Keratinocyte (primary cell): ENCODE results near the gene SMG6. TPM values are rescaled to one million over a fixed set of nuclear protein-coding genes. Genes with fewer than 3 reads are reported as not detected.

ENCODE experiments used
- DNase-seq: peaks from one replicate; pipeline ENCODE4 v3.0.0-alpha.2; 2011; ENCODE audit warnings: low read depth, missing footprints, low spot score
- FAIRE-seq: peaks from 2 replicates; lab custom pipeline; 2011; peaks lifted over from hg19 to GRCh38; lab: Jason Lieb, UNC
- H2AFZ ChIP-seq: 2 replicates; pipeline ENCODE4 v1.6.0; 2012; ENCODE audit warnings: low read length, control low read depth, inconsistent platforms; ENCODE audit not compliant: control insufficient read depth
- H3K27ac ChIP-seq: 2 replicates; pipeline ENCODE4 v1.5.1; 2011; ENCODE audit warnings: low read length; ENCODE audit not compliant: control insufficient read depth, insufficient read depth
- H3K27me3 ChIP-seq: 3 replicates; pipeline ENCODE4 v1.6.0; 2011; ENCODE audit warnings: low read length; ENCODE audit not compliant: control insufficient read depth, insufficient read depth; ENCODE audit errors: extremely low read depth
- H3K36me3 ChIP-seq, 2 experiments: 2 replicates in 1 of 2; 3 replicates in 1 of 2; pipeline ENCODE4 v1.5.1; 2011; ENCODE audit warnings: low read length in 2 of 2, mild to moderate bottlenecking in 1 of 2; ENCODE audit not compliant: control insufficient read depth in 2 of 2, insufficient read depth in 2 of 2; ENCODE audit errors: extremely low read depth in 1 of 2
- H3K4me1 ChIP-seq: 3 replicates; pipeline ENCODE4 v1.5.1; 2011; ENCODE audit warnings: low read length; ENCODE audit not compliant: control insufficient read depth, insufficient read depth; ENCODE audit errors: extremely low read depth
- H3K4me2 ChIP-seq: 3 replicates; pipeline ENCODE4 v1.6.0; 2011; ENCODE audit warnings: low read depth, low read length; ENCODE audit not compliant: control insufficient read depth, insufficient read depth; ENCODE audit errors: extremely low read depth
- H3K4me3 ChIP-seq, 3 experiments: fragments of 200-600 bp in 1 of 3; sonication (generic) in 1 of 3; 2 replicates in 2 of 3; 3 replicates in 1 of 3; pipeline ENCODE4 v1.5.1; 2011 to 2016; ENCODE audit warnings: low read length in 3 of 3, mild to moderate bottlenecking in 3 of 3, control low read depth in 2 of 3, inconsistent platforms in 1 of 3, low read depth in 1 of 3, mixed read lengths in 1 of 3, mixed run types in 1 of 3, moderate library complexity in 1 of 3; ENCODE audit not compliant: control insufficient read depth in 2 of 3, insufficient read depth in 2 of 3; ENCODE audit errors: extremely low read depth in 1 of 3
- H3K79me2 ChIP-seq: 2 replicates; pipeline ENCODE4 v1.6.0; 2012; ENCODE audit warnings: low read length; ENCODE audit not compliant: control insufficient read depth, insufficient read depth
- H3K9ac ChIP-seq: 3 replicates; pipeline ENCODE4 v1.6.0; 2011; ENCODE audit warnings: low read length; ENCODE audit not compliant: control insufficient read depth, insufficient read depth; ENCODE audit errors: extremely low read depth
- H3K9me1 ChIP-seq: 3 replicates; pipeline ENCODE4 v1.6.0; 2011; ENCODE audit warnings: low read length; ENCODE audit not compliant: control insufficient read depth, insufficient read depth; ENCODE audit errors: extremely low read depth
- H3K9me3 ChIP-seq: 2 replicates; pipeline ENCODE4 v1.5.1; 2012; ENCODE audit warnings: low read depth, low read length; ENCODE audit not compliant: control insufficient read depth
- H4K20me1 ChIP-seq: 3 replicates; pipeline ENCODE4 v1.6.0; 2011; ENCODE audit warnings: low read length; ENCODE audit not compliant: control insufficient read depth, insufficient read depth; ENCODE audit errors: extremely low read depth
- EZH2 ChIP-seq: IDR thresholded peaks from one replicate; pipeline ENCODE4 v1.6.1; 2012; ENCODE audit warnings: inconsistent platforms, mild to moderate bottlenecking, low read length, moderate library complexity
- dilution Hi-C: fragments of 300-500 bp; cut with MboI; formaldehyde crosslinking; loops from one replicate; pipeline ENCODE4 v1.7.0; 2020; ENCODE audit warnings: low sequenced_read_pairs; ENCODE audit not compliant: extremely low pct_ligation_motif_present
- polyA plus RNA-seq, 5 experiments: library from polyadenylated mRNA; depleted of rRNA in 3 of 5; stranded (reverse) in 3 of 5; stranded (forward) in 1 of 5; unstranded in 1 of 5; fragments of >200 nt; gene quantifications; 1 replicate in 1 of 5; 2 replicates in 3 of 5; 3 replicates in 1 of 5; pipeline versions ENCODE4 v1.2.1 to v1.2.3, GENCODE V29; 2011 to 2012; ENCODE audit warnings: missing spikeins in 2 of 5, low read depth in 1 of 5, low replicate concordance in 1 of 5
- TF ChIP-seq, protein P1 (sequence below), 3 experiments: IDR thresholded peaks in 1 of 3; conservative IDR thresholded peaks in 1 of 3; optimal IDR thresholded peaks in 1 of 3; 2 replicates in 2 of 3; 3 replicates in 1 of 3; pipeline versions ENCODE3 to v1.5.1; 2011; ENCODE audit warnings: low read length in 3 of 3, mild to moderate bottlenecking in 3 of 3, moderate library complexity in 2 of 3, control low read depth in 1 of 3, inconsistent platforms in 1 of 3; ENCODE audit not compliant: insufficient read depth in 2 of 3; ENCODE audit errors: extremely low read depth in 1 of 3

SMG6 gene
- polyA plus RNA-seq, 1 donor (not counting 4 experiments of a cell fraction or from before 2014, with no cell fraction given), result 3.6 TPM

DNA sequence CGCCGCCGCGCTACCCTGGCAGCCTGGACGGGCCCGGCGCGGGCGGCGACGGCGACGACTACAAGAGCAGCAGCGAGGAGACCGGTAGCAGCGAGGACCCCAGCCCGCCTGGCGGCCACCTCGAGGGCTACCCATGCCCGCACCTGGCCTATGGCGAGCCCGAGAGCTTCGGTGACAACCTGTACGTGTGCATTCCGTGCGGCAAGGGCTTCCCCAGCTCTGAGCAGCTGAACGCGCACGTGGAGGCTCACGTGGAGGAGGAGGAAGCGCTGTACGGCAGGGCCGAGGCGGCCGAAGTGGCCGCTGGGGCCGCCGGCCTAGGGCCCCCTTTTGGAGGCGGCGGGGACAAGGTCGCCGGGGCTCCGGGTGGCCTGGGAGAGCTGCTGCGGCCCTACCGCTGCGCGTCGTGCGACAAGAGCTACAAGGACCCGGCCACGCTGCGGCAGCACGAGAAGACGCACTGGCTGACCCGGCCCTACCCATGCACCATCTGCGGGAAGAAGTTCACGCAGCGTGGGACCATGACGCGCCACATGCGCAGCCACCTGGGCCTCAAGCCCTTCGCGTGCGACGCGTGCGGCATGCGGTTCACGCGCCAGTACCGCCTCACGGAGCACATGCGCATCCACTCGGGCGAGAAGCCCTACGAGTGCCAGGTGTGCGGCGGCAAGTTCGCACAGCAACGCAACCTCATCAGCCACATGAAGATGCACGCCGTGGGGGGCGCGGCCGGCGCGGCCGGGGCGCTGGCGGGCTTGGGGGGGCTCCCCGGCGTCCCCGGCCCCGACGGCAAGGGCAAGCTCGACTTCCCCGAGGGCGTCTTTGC, 245.6 kb downstream of the SMG6 start:
- TF ChIP-seq, protein P1, sequence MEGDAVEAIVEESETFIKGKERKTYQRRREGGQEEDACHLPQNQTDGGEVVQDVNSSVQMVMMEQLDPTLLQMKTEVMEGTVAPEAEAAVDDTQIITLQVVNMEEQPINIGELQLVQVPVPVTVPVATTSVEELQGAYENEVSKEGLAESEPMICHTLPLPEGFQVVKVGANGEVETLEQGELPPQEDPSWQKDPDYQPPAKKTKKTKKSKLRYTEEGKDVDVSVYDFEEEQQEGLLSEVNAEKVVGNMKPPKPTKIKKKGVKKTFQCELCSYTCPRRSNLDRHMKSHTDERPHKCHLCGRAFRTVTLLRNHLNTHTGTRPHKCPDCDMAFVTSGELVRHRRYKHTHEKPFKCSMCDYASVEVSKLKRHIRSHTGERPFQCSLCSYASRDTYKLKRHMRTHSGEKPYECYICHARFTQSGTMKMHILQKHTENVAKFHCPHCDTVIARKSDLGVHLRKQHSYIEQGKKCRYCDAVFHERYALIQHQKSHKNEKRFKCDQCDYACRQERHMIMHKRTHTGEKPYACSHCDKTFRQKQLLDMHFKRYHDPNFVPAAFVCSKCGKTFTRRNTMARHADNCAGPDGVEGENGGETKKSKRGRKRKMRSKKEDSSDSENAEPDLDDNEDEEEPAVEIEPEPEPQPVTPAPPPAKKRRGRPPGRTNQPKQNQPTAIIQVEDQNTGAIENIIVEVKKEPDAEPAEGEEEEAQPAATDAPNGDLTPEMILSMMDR (optimal IDR thresholded peaks at IDR 0.05 in 1 of 3, IDR thresholded peaks at IDR 0.05 in 1 of 3, conservative IDR thresholded peaks at IDR 0.05 in 1 of 3; ENCODE audit: extremely low read depth in 1 of 3, insufficient read depth in 2 of 3, low read length in 3 of 3), result no peak
- no peak for FAIRE-seq
- H3K36me3 ChIP-seq, result peaks cover 4 to 9% of the 10 kb centered on the region in 2 experiments
- peaks cover 5% of the 10 kb centered on the region for H3K79me2 ChIP-seq
- H3K4me2 ChIP-seq, result no peak overlapping the region
- dilution Hi-C loops, result no loop called here
- H3K27me3 ChIP-seq, result peaks cover 7% of the 10 kb centered on the region
- no peak overlapping the region for H3K4me3 ChIP-seq
- no peaks in the 10 kb centered on the region for H3K9me3 ChIP-seq
- no peak overlapping the region for H3K27ac ChIP-seq
- peaks cover 14% of the 10 kb centered on the region for H3K4me1 ChIP-seq
- no peak overlapping the region for H2AFZ ChIP-seq
- H4K20me1 ChIP-seq, result peaks cover 4% of the 10 kb centered on the region
- DNase-seq, result no peak
- H3K9me1 ChIP-seq, result no peaks in the 10 kb centered on the region
- H3K9ac ChIP-seq, result no peak overlapping the region

DNA sequence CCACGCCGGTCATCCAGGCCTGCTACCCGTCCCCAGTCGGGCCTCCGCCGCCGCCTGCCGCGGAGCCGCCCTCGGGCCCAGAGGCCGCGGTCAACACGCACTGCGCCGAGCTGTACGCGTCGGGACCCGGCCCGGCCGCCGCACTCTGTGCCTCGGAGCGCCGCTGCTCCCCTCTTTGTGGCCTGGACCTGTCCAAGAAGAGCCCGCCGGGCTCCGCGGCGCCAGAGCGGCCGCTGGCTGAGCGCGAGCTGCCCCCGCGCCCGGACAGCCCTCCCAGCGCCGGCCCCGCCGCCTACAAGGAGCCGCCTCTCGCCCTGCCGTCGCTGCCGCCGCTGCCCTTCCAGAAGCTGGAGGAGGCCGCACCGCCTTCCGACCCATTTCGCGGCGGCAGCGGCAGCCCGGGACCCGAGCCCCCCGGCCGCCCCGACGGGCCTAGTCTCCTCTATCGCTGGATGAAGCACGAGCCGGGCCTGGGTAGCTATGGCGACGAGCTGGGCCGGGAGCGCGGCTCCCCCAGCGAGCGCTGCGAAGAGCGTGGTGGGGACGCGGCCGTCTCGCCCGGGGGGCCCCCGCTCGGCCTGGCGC, 246.3 kb downstream of the SMG6 start:
- Histone ChIP-seq H3K4me2 (no peak overlapping the region), H3K36me3 (peaks cover 4 to 7% of the 10 kb centered on the region in 2 experiments), H3K4me3 (no peak overlapping the region), H4K20me1 (peaks cover 4% of the 10 kb centered on the region), H3K27me3 (peaks cover 7% of the 10 kb centered on the region), H3K27ac (no peak overlapping the region), H2AFZ (no peak overlapping the region), H3K4me1 (peaks cover 14% of the 10 kb centered on the region), H3K9me1 (no peaks in the 10 kb centered on the region), H3K9me3 (no peaks in the 10 kb centered on the region), H3K9ac (no peak overlapping the region), H3K79me2 (peaks cover 5% of the 10 kb centered on the region)
- FAIRE-seq (no peak), DNase-seq (no peak)
- TF ChIP-seq EZH2, result no peak
- TF ChIP-seq, protein P1 (optimal IDR thresholded peaks at IDR 0.05 in 1 of 3, IDR thresholded peaks at IDR 0.05 in 1 of 3, conservative IDR thresholded peaks at IDR 0.05 in 1 of 3; ENCODE audit: extremely low read depth in 1 of 3, insufficient read depth in 2 of 3, low read length in 3 of 3), result no peak
- dilution Hi-C loops, result no loop called here
